GM12874 (cell line): ENCODE results near the gene LRBA.

Experiments used
- TF ChIP-seq, protein P1 (sequence below): IDR thresholded peaks from 2 replicates; pipeline ENCODE4 v1.5.1; 2011; ENCODE audit warnings: low read depth, mild to moderate bottlenecking, control low read depth, low read length, moderate library complexity; ENCODE audit not compliant: insufficient read depth

Gene LRBA

DNA sequence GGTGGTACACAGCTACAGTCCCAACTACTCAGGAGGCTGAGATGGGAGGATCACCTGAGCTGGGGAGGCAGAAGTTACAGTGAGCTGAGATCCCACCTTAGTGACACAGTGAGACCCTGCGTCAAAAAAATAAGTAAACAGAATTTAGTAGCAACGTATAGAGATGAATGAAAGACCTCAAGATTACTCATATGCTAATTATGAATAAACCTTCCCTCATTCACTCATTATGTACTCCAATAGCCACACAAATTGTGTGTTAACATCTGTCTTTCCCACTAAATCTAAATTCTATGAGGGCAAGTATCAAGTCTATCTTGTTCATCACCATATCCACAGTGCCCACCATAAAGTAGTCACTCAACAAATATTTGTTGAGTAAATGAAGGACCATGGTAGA lies 111.5 kb downstream of the LRBA start:
- TF ChIP-seq, protein P1, sequence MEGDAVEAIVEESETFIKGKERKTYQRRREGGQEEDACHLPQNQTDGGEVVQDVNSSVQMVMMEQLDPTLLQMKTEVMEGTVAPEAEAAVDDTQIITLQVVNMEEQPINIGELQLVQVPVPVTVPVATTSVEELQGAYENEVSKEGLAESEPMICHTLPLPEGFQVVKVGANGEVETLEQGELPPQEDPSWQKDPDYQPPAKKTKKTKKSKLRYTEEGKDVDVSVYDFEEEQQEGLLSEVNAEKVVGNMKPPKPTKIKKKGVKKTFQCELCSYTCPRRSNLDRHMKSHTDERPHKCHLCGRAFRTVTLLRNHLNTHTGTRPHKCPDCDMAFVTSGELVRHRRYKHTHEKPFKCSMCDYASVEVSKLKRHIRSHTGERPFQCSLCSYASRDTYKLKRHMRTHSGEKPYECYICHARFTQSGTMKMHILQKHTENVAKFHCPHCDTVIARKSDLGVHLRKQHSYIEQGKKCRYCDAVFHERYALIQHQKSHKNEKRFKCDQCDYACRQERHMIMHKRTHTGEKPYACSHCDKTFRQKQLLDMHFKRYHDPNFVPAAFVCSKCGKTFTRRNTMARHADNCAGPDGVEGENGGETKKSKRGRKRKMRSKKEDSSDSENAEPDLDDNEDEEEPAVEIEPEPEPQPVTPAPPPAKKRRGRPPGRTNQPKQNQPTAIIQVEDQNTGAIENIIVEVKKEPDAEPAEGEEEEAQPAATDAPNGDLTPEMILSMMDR, result no peak

GRCh38 chr4:150896497-150896896 lies 118.6 kb downstream of the LRBA start:
- TF ChIP-seq, protein P1, result no peak

- TF ChIP-seq, protein P1, result no peak
Measured at GRCh38 chr4:150890246-150890645, 124.8 kb downstream of the LRBA start.

DNA sequence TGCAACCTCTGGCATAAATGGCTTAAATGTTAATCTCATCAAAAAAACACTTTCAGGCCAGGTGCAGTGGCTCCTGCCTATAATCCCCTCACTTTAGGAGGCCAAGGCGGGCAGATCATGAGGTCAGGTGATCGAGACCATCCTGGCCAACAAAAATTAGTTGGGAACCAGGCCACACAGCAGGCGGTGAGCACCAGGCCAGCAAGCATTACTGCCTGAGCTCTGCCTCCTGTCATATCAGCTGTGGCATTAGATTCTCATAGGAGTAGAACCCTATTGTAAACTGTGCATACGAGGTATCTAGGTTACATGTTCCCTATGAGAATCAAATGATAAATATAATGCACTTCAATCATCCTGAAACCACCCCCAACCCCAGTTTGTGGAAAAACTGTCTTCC lies 125.8 kb downstream of the LRBA start:
- TF ChIP-seq, protein P1, result no peak

- TF ChIP-seq, protein P1, result no peak
Measured at GRCh38 chr4:150888625-150889024, 126.5 kb downstream of the LRBA start.

GRCh38 chr4:150888217-150888616 lies 126.9 kb downstream of the LRBA start:
- TF ChIP-seq, protein P1, result no peak

GRCh38 chr4:150886597-150886996 lies 128.5 kb downstream of the LRBA start:
- TF ChIP-seq, protein P1, result no peak

DNA sequence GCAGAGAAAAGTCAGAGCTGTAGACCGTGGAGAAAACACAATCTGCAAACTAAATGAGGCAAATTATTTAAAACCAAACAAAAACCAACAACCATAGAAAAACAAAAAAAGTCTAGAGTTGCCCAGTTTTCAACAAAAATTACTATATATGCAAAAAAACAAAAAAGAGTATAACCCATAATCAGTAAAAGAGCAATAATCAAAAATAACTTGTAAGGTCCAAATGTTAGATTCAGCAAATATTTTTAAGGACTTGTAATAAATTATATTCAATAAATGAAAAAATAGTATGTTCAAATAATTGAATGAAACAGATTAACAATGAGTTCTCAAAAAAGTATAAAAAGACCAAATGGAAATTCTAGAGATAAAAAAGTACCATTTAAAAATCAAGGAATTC lies 130.5 kb downstream of the LRBA start:
- TF ChIP-seq, protein P1, result no peak
